Caco-2 (cell line): ENCODE results near the gene ZNF787. TPM values are rescaled to one million over a fixed set of nuclear protein-coding genes. Genes with fewer than 3 reads are reported as not detected.

Experiments used
- BruUV-seq: library from RNA; stranded (reverse); fragments of 400-500 nt; replicated peaks from 2 replicates; lab custom pipeline; 2021; lab: Mats Ljungman, UMichigan
- CTCF ChIA-PET: fragments of 300-600 bp; sonication (Branson Sonifier 250); formaldehyde crosslinking; loops from one replicate; lab custom pipeline; 2022; ENCODE audit warnings: antibody characterized with exemption; lab: Charles Lee
- POLR2A ChIA-PET: fragments of 300-600 bp; sonication (Branson Sonifier 250); formaldehyde crosslinking; loops from one replicate; lab custom pipeline; 2022; ENCODE audit warnings: antibody characterized with exemption; lab: Charles Lee
- DNase-seq, 2 experiments: peaks; one replicate each; pipeline versions ENCODE4 v3.0.0 to v3.0.0-alpha.2; 2020 to 2022
- H3K27me3 ChIP-seq: replicated peaks from 2 replicates; pipeline ENCODE4 v1.6.0; 2011; ENCODE audit warnings: low read length; ENCODE audit not compliant: control insufficient read depth, insufficient read depth
- H3K36me3 ChIP-seq: 2 replicates; pipeline ENCODE4 v1.5.1; 2011; ENCODE audit warnings: low read length; ENCODE audit not compliant: control insufficient read depth, insufficient read depth
- H3K4me1 ChIP-seq: fragments of 250-450 bp; sonication (Bioruptor Pico); 2 replicates; pipeline ENCODE4 v1.5.1; 2020; ENCODE audit warnings: mild to moderate bottlenecking
- H3K4me3 ChIP-seq: 2 replicates; pipeline ENCODE4 v1.5.1; 2011; ENCODE audit warnings: low read depth, mild to moderate bottlenecking, control low read depth, low read length
- H3K9me3 ChIP-seq: fragments of 250-450 bp; sonication (Bioruptor Pico); 2 replicates; pipeline ENCODE4 v1.5.1; 2020; ENCODE audit warnings: mild to moderate bottlenecking, moderate library complexity
- H3K27ac Mint-ChIP-seq: one replicate; pipeline ENCODE4 v1.8.0; 2022; ENCODE audit warnings: mixed read lengths; ENCODE audit not compliant: unreplicated experiment
- H3K27me3 Mint-ChIP-seq: one replicate; pipeline ENCODE4 v1.8.0; 2022; ENCODE audit warnings: mixed read lengths; ENCODE audit not compliant: insufficient read depth, unreplicated experiment
- H3K36me3 Mint-ChIP-seq: one replicate; pipeline ENCODE4 v1.8.0; 2022; ENCODE audit warnings: mild to moderate bottlenecking, mixed read lengths; ENCODE audit not compliant: insufficient read depth, unreplicated experiment
- H3K4me1 Mint-ChIP-seq: one replicate; pipeline ENCODE4 v1.8.0; 2022; ENCODE audit warnings: low read depth, mixed read lengths; ENCODE audit not compliant: unreplicated experiment
- H3K4me3 Mint-ChIP-seq: one replicate; pipeline ENCODE4 v1.8.0; 2022; ENCODE audit warnings: mild to moderate bottlenecking, moderate library complexity, mixed read lengths; ENCODE audit not compliant: unreplicated experiment
- H3K9me3 Mint-ChIP-seq: one replicate; pipeline ENCODE4 v1.8.0; 2022; ENCODE audit warnings: mixed read lengths; ENCODE audit not compliant: unreplicated experiment
- CTCF ChIP-seq, 2 experiments: fragments of 200-600 bp in 1 of 2; IDR thresholded peaks; 1 replicate in 1 of 2; 2 replicates in 1 of 2; pipeline versions ENCODE4 v1.5.1 to v1.8.0; 2011 to 2022; ENCODE audit warnings: antibody characterized with exemption in 1 of 2, control low read depth in 1 of 2, inconsistent platforms in 1 of 2, low read depth in 1 of 2, low read length in 1 of 2, mild to moderate bottlenecking in 1 of 2, moderate library complexity in 1 of 2; ENCODE audit not compliant: insufficient read depth in 1 of 2, severe bottlenecking in 1 of 2, unreplicated experiment in 1 of 2
- intact Hi-C: fragments of 100-400 bp; cut with micrococcal nuclease; formaldehyde crosslinking; loops from one replicate; pipeline ENCODE4 v1.10.0; 2022; ENCODE audit not compliant: unreplicated experiment
- total RNA-seq: library from RNA; stranded (reverse); gene quantifications from 2 replicates; pipeline ENCODE4 v1.2.3, GENCODE V29; 2022

Gene ZNF787
- total RNA-seq, 1 experiment from 2014 or later: 60.0 TPM

- H3K9me3 ChIP-seq: no peaks in the 10 kb centered on the region
- Mint-ChIP-seq H3K27me3 (no peaks in the 10 kb centered on the region), H3K4me3 (peak overlapping the region; percentile 89), H3K27ac (peak overlapping the region; percentile 82), H3K9me3 (no peaks in the 10 kb centered on the region), H3K4me1 (peaks cover 12% of the 10 kb centered on the region), H3K36me3 (peaks cover 47% of the 10 kb centered on the region)
- peaks cover 17% of the 10 kb centered on the region for H3K4me1 ChIP-seq
- intact Hi-C loops: loop anchor here (1.0 to 2.0 kb wide), 2 partner anchors 21 to 194 kb away; partner anchors contain the start of genes ZNF444 and ZSCAN5A
- POLR2A ChIA-PET: interaction anchor here (0.6 to 1.5 kb wide), 7 partner anchors 20 to 617 kb away, joined by 3 to 10 read pairs (median 4); partner anchors contain the start of genes U2AF2, ZNF444 and ZSCAN5A
- peak; percentile 89 to 90 for DNase-seq
- peak overlapping the region; percentile 97 for H3K4me3 ChIP-seq
- BruUV-seq: no TSS peak
- peak in 1 of 2 experiments; percentile 35 for TF ChIP-seq CTCF (IDR thresholded peaks at IDR 0.05; ENCODE audit: insufficient read depth in 1 of 2, low read depth in 1 of 2, low read length in 1 of 2, severe bottlenecking in 1 of 2, unreplicated experiment in 1 of 2)
- CTCF ChIA-PET: interaction anchor here (0.6 to 1.2 kb wide), 6 partner anchors 51 to 466 kb away, joined by 3 to 8 read pairs (median 4); no protein-coding TSS in a partner anchor
- no peaks in the 10 kb centered on the region for H3K27me3 ChIP-seq
- peaks cover 8% of the 10 kb centered on the region for H3K36me3 ChIP-seq
Observed at GRCh38 chr19:56120371-56121179, 520 bp downstream of the ZNF787 start.

GRCh38 chr19:56120002-56120370 is 1.1 kb downstream of the ZNF787 start:
- H3K4me3 ChIP-seq: peak overlapping the region; percentile 97
- ChIA-PET CTCF (interaction anchor here (0.6 kb wide), 1 partner anchor 194 kb away, joined by 3 read pairs; no protein-coding TSS in a partner anchor), POLR2A (interaction anchor here (0.6 kb wide), 1 partner anchor 21 kb away, joined by 3 read pairs; the partner anchor contains the start of gene ZNF444)
- no peak for DNase-seq
- no peak for TF ChIP-seq CTCF (IDR thresholded peaks at IDR 0.05; ENCODE audit: insufficient read depth in 1 of 2, low read depth in 1 of 2, low read length in 1 of 2, severe bottlenecking in 1 of 2, unreplicated experiment in 1 of 2)
- peaks cover 49% of the 10 kb centered on the region for H3K36me3 Mint-ChIP-seq
- H3K36me3 ChIP-seq: peaks cover 8% of the 10 kb centered on the region
- H3K27me3 Mint-ChIP-seq: no peaks in the 10 kb centered on the region
- peaks cover 13% of the 10 kb centered on the region for H3K4me1 Mint-ChIP-seq
- no peaks in the 10 kb centered on the region for H3K27me3 ChIP-seq
- intact Hi-C loops: loop anchor here (2.0 kb wide), 1 partner anchor 195 kb away; the partner anchor contains the start of gene ZSCAN5A
- H3K9me3 Mint-ChIP-seq: no peaks in the 10 kb centered on the region
- peak overlapping the region; percentile 82 for H3K27ac Mint-ChIP-seq
- peaks cover 17% of the 10 kb centered on the region for H3K4me1 ChIP-seq
- H3K9me3 ChIP-seq: no peaks in the 10 kb centered on the region
- no TSS peak for BruUV-seq
- peak overlapping the region; percentile 89 for H3K4me3 Mint-ChIP-seq

GRCh38 chr19:56119582-56119978 is 1.5 kb downstream of the ZNF787 start:
- CTCF ChIA-PET: interaction anchor here (0.5 to 0.6 kb wide), 2 partner anchors 194 to 214 kb away, joined by 3 read pairs; no protein-coding TSS in a partner anchor

More at GRCh38 chr19:56119582-56119978, 1.5 kb downstream of the ZNF787 start:
- no TSS peak for BruUV-seq
- POLR2A ChIA-PET: interaction anchor here (0.5 to 0.6 kb wide), 2 partner anchors 21 to 22 kb away, joined by 3 to 8 read pairs; partner anchors contain the start of gene ZNF444
- Histone ChIP-seq H3K36me3 (peaks cover 8% of the 10 kb centered on the region), H3K9me3 (no peaks in the 10 kb centered on the region), H3K4me3 (peak overlapping the region; percentile 97), H3K4me1 (peaks cover 17% of the 10 kb centered on the region), H3K27me3 (no peaks in the 10 kb centered on the region)
- Mint-ChIP-seq H3K27ac (peak overlapping the region; percentile 82), H3K4me1 (peaks cover 17% of the 10 kb centered on the region), H3K27me3 (no peaks in the 10 kb centered on the region), H3K4me3 (peak overlapping the region; percentile 89), H3K36me3 (peaks cover 53% of the 10 kb centered on the region), H3K9me3 (no peaks in the 10 kb centered on the region)
- DNase-seq: no peak
- intact Hi-C loops: no loop called here
- TF ChIP-seq CTCF (IDR thresholded peaks at IDR 0.05; ENCODE audit: insufficient read depth in 1 of 2, low read depth in 1 of 2, low read length in 1 of 2, severe bottlenecking in 1 of 2, unreplicated experiment in 1 of 2): no peak
